ENCODE data around the gene MRPS21. TPM values are rescaled to one million over a fixed set of nuclear protein-coding genes. Genes with fewer than 3 reads are reported as not detected.

Gene MRPS21
- total RNA-seq, 1 donor from 2014 or later, result 65.0 TPM

Other genes starting within 250 kb of the MRPS21 start
- 33.8 and 34.0 TPM in 2 replicates for gene VPS45, start 226.1 kb upstream of the MRPS21 start, total RNA-seq
- 63.0 and 63.7 TPM in 2 replicates for gene PLEKHO1, start 143.9 kb upstream of the MRPS21 start, total RNA-seq
- gene ANP32E, start 57.7 kb upstream of the MRPS21 start, total RNA-seq, result 45.2 and 48.9 TPM in 2 replicates
- gene CA14, start 36.1 kb upstream of the MRPS21 start, total RNA-seq, result 1.2 TPM in 2 replicates
- gene APH1A, start 24.8 kb upstream of the MRPS21 start, total RNA-seq, result 99.9 and 100 TPM in 2 replicates
- 7.9 and 9.6 TPM in 2 replicates for gene C1orf54, start 21.1 kb upstream of the MRPS21 start, total RNA-seq
- 4.8 and 6.3 TPM in 2 replicates for gene CIART, start 11.3 kb upstream of the MRPS21 start, total RNA-seq
- gene PRPF3, start 27.7 kb downstream of the MRPS21 start, total RNA-seq, result 47.1 and 52.9 TPM in 2 replicates
- 25.2 and 26.0 TPM in 2 replicates for gene RPRD2, start 70.3 kb downstream of the MRPS21 start, total RNA-seq
- gene TARS2, start 193.6 kb downstream of the MRPS21 start, total RNA-seq, result 15.5 and 15.7 TPM in 2 replicates
- 26.0 and 27.4 TPM in 2 replicates for gene ECM1, start 214.2 kb downstream of the MRPS21 start, total RNA-seq
- gene FALEC, start 221.9 kb downstream of the MRPS21 start, total RNA-seq, result 0.43 TPM in 1 of 2 replicates, not detected in the other

All from astrocyte (in vitro differentiated cells and primary cell).